OCI-LY1 (cell line): ENCODE data around the gene MEGF6.

Source experiments
- EZH2 ChIP-seq: fragments of 200-600 bp; sonication (generic), shearing (Covaris generic); IDR thresholded peaks from 2 replicates; pipeline ENCODE4 v1.8.0; 2017; ENCODE audit warnings: borderline replicate concordance, mixed run types, mild to moderate bottlenecking, antibody characterized with exemption, low read length, moderate library complexity, mixed read lengths
- TF ChIP-seq, protein P1 (sequence below): fragments of 200-600 bp; sonication (generic), shearing (Covaris generic); IDR thresholded peaks from 2 replicates; pipeline ENCODE4 v1.5.1; 2017; ENCODE audit warnings: mild to moderate bottlenecking, antibody characterized with exemption, low read length, moderate library complexity, mixed read lengths

DNA sequence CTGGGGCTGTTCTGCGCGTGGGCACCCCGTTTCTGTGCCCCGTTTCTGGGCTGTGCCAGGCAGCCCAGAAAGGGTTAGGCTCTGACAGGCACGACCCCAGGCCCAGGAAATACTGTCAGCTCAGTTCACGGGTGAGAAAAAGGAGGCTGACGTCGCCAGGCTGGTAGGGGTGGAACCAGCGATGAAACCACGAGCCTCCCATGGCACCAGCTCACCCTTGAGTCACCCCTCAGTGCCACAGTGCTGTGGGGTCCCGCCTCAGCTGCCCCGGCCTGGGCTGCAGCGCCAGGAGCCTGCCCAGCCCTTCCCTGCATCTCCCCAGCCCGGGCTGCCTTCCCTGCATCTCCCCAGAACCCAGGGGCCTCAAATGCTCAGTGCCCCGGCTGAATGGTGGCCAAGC, 11.5 kb downstream of the MEGF6 start:
- TF ChIP-seq, protein P1, sequence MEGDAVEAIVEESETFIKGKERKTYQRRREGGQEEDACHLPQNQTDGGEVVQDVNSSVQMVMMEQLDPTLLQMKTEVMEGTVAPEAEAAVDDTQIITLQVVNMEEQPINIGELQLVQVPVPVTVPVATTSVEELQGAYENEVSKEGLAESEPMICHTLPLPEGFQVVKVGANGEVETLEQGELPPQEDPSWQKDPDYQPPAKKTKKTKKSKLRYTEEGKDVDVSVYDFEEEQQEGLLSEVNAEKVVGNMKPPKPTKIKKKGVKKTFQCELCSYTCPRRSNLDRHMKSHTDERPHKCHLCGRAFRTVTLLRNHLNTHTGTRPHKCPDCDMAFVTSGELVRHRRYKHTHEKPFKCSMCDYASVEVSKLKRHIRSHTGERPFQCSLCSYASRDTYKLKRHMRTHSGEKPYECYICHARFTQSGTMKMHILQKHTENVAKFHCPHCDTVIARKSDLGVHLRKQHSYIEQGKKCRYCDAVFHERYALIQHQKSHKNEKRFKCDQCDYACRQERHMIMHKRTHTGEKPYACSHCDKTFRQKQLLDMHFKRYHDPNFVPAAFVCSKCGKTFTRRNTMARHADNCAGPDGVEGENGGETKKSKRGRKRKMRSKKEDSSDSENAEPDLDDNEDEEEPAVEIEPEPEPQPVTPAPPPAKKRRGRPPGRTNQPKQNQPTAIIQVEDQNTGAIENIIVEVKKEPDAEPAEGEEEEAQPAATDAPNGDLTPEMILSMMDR: no peak
- TF ChIP-seq EZH2: no peak
